ENCODE results near the gene LRRC53.

The LRRC53 gene

GRCh38 chr1:74504125-74504932 lies 8.1 kb downstream of the LRRC53 start:
- in situ Hi-C loops (cut with HindIII; ENCODE audit: low sequenced_read_pairs) = no loop called here

- in situ Hi-C loops (cut with HindIII; ENCODE audit: low sequenced_read_pairs) = no loop called here
Observed at GRCh38 chr1:74502858-74503257, 9.6 kb downstream of the LRRC53 start.

GRCh38 chr1:74502432-74502831 lies 10.0 kb downstream of the LRRC53 start:
- in situ Hi-C loops (cut with HindIII; ENCODE audit: low sequenced_read_pairs) = no loop called here

- in situ Hi-C loops (cut with HindIII; ENCODE audit: low sequenced_read_pairs) = no loop called here
Observed at GRCh38 chr1:74498901-74499300, 13.5 kb downstream of the LRRC53 start.

- in situ Hi-C loops (cut with HindIII; ENCODE audit: low sequenced_read_pairs) = no loop called here
Observed at GRCh38 chr1:74496669-74497068, 15.7 kb downstream of the LRRC53 start.

GRCh38 chr1:74486036-74486435 lies 26.4 kb downstream of the LRRC53 start:
- in situ Hi-C loops (cut with HindIII; ENCODE audit: low sequenced_read_pairs) = no loop called here

- in situ Hi-C loops (cut with HindIII; ENCODE audit: low sequenced_read_pairs) = no loop called here
Observed at GRCh38 chr1:74485622-74486021, 26.8 kb downstream of the LRRC53 start.

- in situ Hi-C loops (cut with HindIII; ENCODE audit: low sequenced_read_pairs) = no loop called here
Observed at GRCh38 chr1:74481607-74482006, 30.8 kb downstream of the LRRC53 start.

- in situ Hi-C loops (cut with HindIII; ENCODE audit: low sequenced_read_pairs) = no loop called here
Observed at GRCh38 chr1:74480068-74480467, 32.3 kb downstream of the LRRC53 start.

GRCh38 chr1:74478979-74479378 lies 33.4 kb downstream of the LRRC53 start:
- in situ Hi-C loops (cut with HindIII; ENCODE audit: low sequenced_read_pairs) = no loop called here

- in situ Hi-C loops (cut with HindIII; ENCODE audit: low sequenced_read_pairs) = no loop called here
Observed at GRCh38 chr1:74474585-74474984, 37.8 kb downstream of the LRRC53 start.

- in situ Hi-C loops (cut with HindIII; ENCODE audit: low sequenced_read_pairs) = no loop called here
Observed at GRCh38 chr1:74471470-74471869, 40.9 kb downstream of the LRRC53 start.

- in situ Hi-C loops (cut with HindIII; ENCODE audit: low sequenced_read_pairs) = no loop called here
Observed at GRCh38 chr1:74470936-74471335, 41.5 kb downstream of the LRRC53 start.

GRCh38 chr1:74470251-74470650 lies 42.2 kb downstream of the LRRC53 start:
- in situ Hi-C loops (cut with HindIII; ENCODE audit: low sequenced_read_pairs) = no loop called here

- in situ Hi-C loops (cut with HindIII; ENCODE audit: low sequenced_read_pairs) = no loop called here
Observed at GRCh38 chr1:74468982-74469603, 43.3 kb downstream of the LRRC53 start.

- in situ Hi-C loops (cut with HindIII; ENCODE audit: low sequenced_read_pairs) = no loop called here
Observed at GRCh38 chr1:74467786-74468377, 44.5 kb downstream of the LRRC53 start.

- in situ Hi-C loops (cut with HindIII; ENCODE audit: low sequenced_read_pairs) = no loop called here
Observed at GRCh38 chr1:74465193-74465681, 47.2 kb downstream of the LRRC53 start.

- in situ Hi-C loops (cut with HindIII; ENCODE audit: low sequenced_read_pairs) = no loop called here
Observed at GRCh38 chr1:74464037-74464436, 48.4 kb downstream of the LRRC53 start.

GRCh38 chr1:74463333-74463988 lies 49.0 kb downstream of the LRRC53 start:
- in situ Hi-C loops (cut with HindIII; ENCODE audit: low sequenced_read_pairs) = no loop called here

GRCh38 chr1:74457253-74457652 lies 55.2 kb downstream of the LRRC53 start:
- in situ Hi-C loops (cut with HindIII; ENCODE audit: low sequenced_read_pairs) = no loop called here

- in situ Hi-C loops (cut with HindIII; ENCODE audit: low sequenced_read_pairs) = no loop called here
Observed at GRCh38 chr1:74455390-74455789, 57.0 kb downstream of the LRRC53 start.

All from endothelial cell of hepatic sinusoid (primary cell).